SH-SY5Y (cell line): Measurements from ENCODE around the gene LAPTM5.

Experiments
- GATA2 ChIP-seq: IDR thresholded peaks from 2 replicates; pipeline ENCODE4 v1.6.1; 2011; ENCODE audit warnings: mild to moderate bottlenecking, low read depth, low read length
- GATA3 ChIP-seq: IDR thresholded peaks from 2 replicates; pipeline ENCODE4 v1.6.1; 2011; ENCODE audit warnings: low read depth, mild to moderate bottlenecking, low read length, moderate library complexity

- TF ChIP-seq GATA2, result no peak
- no peak for TF ChIP-seq GATA3
These were observed 47.2 kb upstream of the LAPTM5 start for GRCh38 chr1:30804822-30805221.
